B cell (primary cell): ENCODE data around the gene KCNQ1OT1. TPM values are rescaled to one million over a fixed set of nuclear protein-coding genes. Genes with fewer than 3 reads are reported as not detected.

Source experiments
- ATAC-seq: fragments of 200-7000 bp; cut with Tn5 transposase; one replicate; pipeline ENCODE4 v1.10.0; 2021; ENCODE audit warnings: low read depth, mild to moderate bottlenecking, moderate number of reproducible peaks, moderate library complexity
- CTCF ChIA-PET: fragments of 350-600 bp; sonication (Branson Sonifier 250); formaldehyde crosslinking; loops from one replicate; lab custom pipeline; 2021; ENCODE audit warnings: antibody characterized with exemption, inconsistent platforms; lab: Charles Lee
- POLR2A ChIA-PET: fragments of 350-600 bp; sonication (Branson Sonifier 250); formaldehyde crosslinking; loops from one replicate; lab custom pipeline; 2021; ENCODE audit warnings: antibody characterized with exemption; lab: Charles Lee
- DNase-seq: peaks from one replicate; pipeline ENCODE4 v3.0.0; 2013
- H2AFZ ChIP-seq: 2 replicates; pipeline ENCODE4 v1.6.1; 2012; ENCODE audit warnings: mild to moderate bottlenecking, low read depth, low read length; ENCODE audit not compliant: insufficient read depth, poor library complexity, severe bottlenecking
- H3K27ac ChIP-seq, 2 donors: 1 replicate in 1 of 2; 2 replicates in 1 of 2; pipeline ENCODE4 v1.5.1; 2012 to 2013; ENCODE audit warnings: low read length in 2 of 2, mild to moderate bottlenecking in 2 of 2, moderate library complexity in 1 of 2
- H3K27me3 ChIP-seq, 4 experiments: fragments of 200-600 bp in 1 of 4; sonication (generic) in 1 of 4; replicated peaks in 1 of 4; 1 replicate in 2 of 4; 2 replicates in 2 of 4; pipeline versions ENCODE4 v1.6.1 to v1.7.0; 2013 to 2016; ENCODE audit warnings: low read length in 3 of 4, mild to moderate bottlenecking in 2 of 4, mixed read lengths in 1 of 4, moderate library complexity in 1 of 4; ENCODE audit not compliant: insufficient read depth in 4 of 4, control insufficient read depth in 3 of 4; ENCODE audit errors: control extremely low read depth in 1 of 4
- H3K36me3 ChIP-seq, 2 experiments: replicated peaks in 1 of 2; 1 replicate in 1 of 2; 2 replicates in 1 of 2; pipeline versions ENCODE4 v1.6.1 to v1.7.1; 2013; ENCODE audit warnings: low read length in 1 of 2; ENCODE audit not compliant: insufficient read depth in 2 of 2, control insufficient read depth in 1 of 2; ENCODE audit errors: control extremely low read depth in 1 of 2, extremely low read depth in 1 of 2
- H3K4me1 ChIP-seq, 2 donors: fragments of 200-600 bp in 1 of 2; sonication (generic) in 1 of 2; 1 replicate in 1 of 2; 2 replicates in 1 of 2; pipeline versions ENCODE4 v1.5.1 to v1.6.1; 2013 to 2017; ENCODE audit warnings: low read length in 2 of 2; ENCODE audit not compliant: control insufficient read depth in 2 of 2, insufficient read depth in 2 of 2
- H3K4me2 ChIP-seq: replicated peaks from 2 replicates; pipeline ENCODE3; 2012; ENCODE audit warnings: mild to moderate bottlenecking, low read depth, low read length; ENCODE audit not compliant: poor library complexity, severe bottlenecking
- H3K4me3 ChIP-seq, 5 experiments: fragments of 200-600 bp in 1 of 5; sonication (generic) in 1 of 5; 1 replicate in 3 of 5; 2 replicates in 2 of 5; pipeline versions ENCODE4 v1.5.1 to v1.7.0; 2011 to 2016; ENCODE audit warnings: low read length in 4 of 5, mild to moderate bottlenecking in 4 of 5, low read depth in 2 of 5, control low read depth in 1 of 5, moderate library complexity in 1 of 5; ENCODE audit not compliant: insufficient read depth in 1 of 5; ENCODE audit errors: control extremely low read depth in 1 of 5, extremely low read depth in 1 of 5
- H3K79me2 ChIP-seq: fragments of 200-600 bp; sonication (generic); one replicate; pipeline ENCODE4 v1.6.0; 2016; ENCODE audit warnings: low read length; ENCODE audit not compliant: control insufficient read depth, insufficient read depth
- H3K9ac ChIP-seq: fragments of 200-600 bp; sonication (generic); 2 replicates; pipeline ENCODE4 v1.6.1; 2017; ENCODE audit warnings: mild to moderate bottlenecking, low read length, moderate library complexity
- H3K9me3 ChIP-seq, 3 donors: one replicate each; pipeline versions ENCODE4 v1.6.1 to v1.7.1; 2013; ENCODE audit warnings: low read length in 2 of 3; ENCODE audit not compliant: control insufficient read depth in 2 of 3, insufficient read depth in 1 of 3; ENCODE audit errors: control extremely low read depth in 1 of 3
- H4K20me1 ChIP-seq: 2 replicates; pipeline ENCODE4 v1.6.0; 2012; ENCODE audit warnings: mild to moderate bottlenecking, low read length; ENCODE audit not compliant: insufficient read depth, control insufficient read depth, poor library complexity, severe bottlenecking
- H3K27ac Mint-ChIP-seq: one replicate; pipeline ENCODE4 v1.8.0; 2021; ENCODE audit warnings: mixed read lengths
- H3K27me3 Mint-ChIP-seq: one replicate; pipeline ENCODE4 v1.8.0; 2021; ENCODE audit warnings: mixed read lengths
- H3K4me1 Mint-ChIP-seq: one replicate; pipeline ENCODE4 v1.8.0; 2021; ENCODE audit warnings: mixed read lengths
- H3K4me3 Mint-ChIP-seq: one replicate; pipeline ENCODE4 v1.8.0; 2021; ENCODE audit warnings: mixed read lengths
- H3K9me3 Mint-ChIP-seq: one replicate; pipeline ENCODE4 v1.8.0; 2022; ENCODE audit warnings: mixed read lengths; ENCODE audit not compliant: insufficient read depth
- CTCF ChIP-seq: fragments of 200-600 bp; IDR thresholded peaks from one replicate; pipeline ENCODE4 v1.8.0; 2022; ENCODE audit warnings: antibody characterized with exemption, mild to moderate bottlenecking
- EZH2 ChIP-seq: IDR thresholded peaks from 2 replicates; pipeline ENCODE4 v1.6.1; 2012; ENCODE audit warnings: borderline replicate concordance, low read depth, mild to moderate bottlenecking, moderate library complexity, low read length; ENCODE audit not compliant: insufficient read depth, poor library complexity, severe bottlenecking
- whole genome bisulfite sequencing: methylation state at CpG from one replicate; pipeline ENCODE4 v1.1.5; 2013; ENCODE audit warnings: missing lambda C conversion rate; ENCODE audit not compliant: insufficient coverage; 5-methylcytosine and 5-hydroxymethylcytosine counted together
- intact Hi-C: fragments of 100-400 bp; cut with micrococcal nuclease; formaldehyde crosslinking; loops from one replicate; pipeline ENCODE4 v1.10.0; 2022
- polyA plus RNA-seq: library from polyadenylated mRNA; depleted of rRNA; stranded (reverse); fragments of >200 nt; gene quantifications from 2 replicates; pipeline ENCODE4 v1.2.3, GENCODE V29; 2012
- total RNA-seq, 2 donors: library from RNA; stranded (reverse); fragments of 120-200 nt in 1 of 2; gene quantifications; 1 replicate in 1 of 2; 2 replicates in 1 of 2; pipeline versions ENCODE4 v1.2.3 to v1.2.4, GENCODE V29; 2013 to 2022

KCNQ1OT1 gene
- total and polyA plus RNA-seq, 2 donors (not counting 1 experiment from before 2014, with no cell fraction given) = 0.03 to 0.89 TPM

GRCh38 chr11:2722955-2723354 lies 23.2 kb upstream of the KCNQ1OT1 start:
- CTCF ChIA-PET = no interaction called here
- Histone ChIP-seq H2AFZ (no peak overlapping the region), H3K4me2 (no peak overlapping the region), H4K20me1 (peaks cover 5% of the 10 kb centered on the region), H3K9ac (no peak overlapping the region), H3K36me3 (no peaks in the 10 kb centered on the region), H3K9me3 (peaks cover 0 to 4% (median 0%) of the 10 kb centered on the region in 3 donors), H3K4me1 (no peaks in the 10 kb centered on the region), H3K27me3 (no peaks in the 10 kb centered on the region), H3K4me3 (no peak overlapping the region), H3K27ac (no peak overlapping the region), H3K79me2 (no peaks in the 10 kb centered on the region)
- DNase-seq (no peak), ATAC-seq (no peak)
- TF ChIP-seq CTCF (no peak), EZH2 (no peak)
- intact Hi-C loops = no loop called here
- 90% methylated on average over 11 of the region's 15 CpGs for WGBS
- no peaks in the 10 kb centered on the region for H3K27me3 Mint-ChIP-seq
- no peak overlapping the region for H3K4me3 Mint-ChIP-seq
- no peak overlapping the region for H3K27ac Mint-ChIP-seq
- H3K4me1 Mint-ChIP-seq = no peaks in the 10 kb centered on the region
- no peaks in the 10 kb centered on the region for H3K9me3 Mint-ChIP-seq
- POLR2A ChIA-PET = no interaction called here

- no peaks in the 10 kb centered on the region for H3K4me1 Mint-ChIP-seq
- ATAC-seq (no peak), DNase-seq (no peak)
- Histone ChIP-seq H2AFZ (no peak overlapping the region), H3K36me3 (no peaks in the 10 kb centered on the region), H3K4me3 (no peak overlapping the region), H3K4me1 (no peaks in the 10 kb centered on the region), H4K20me1 (peaks cover 5% of the 10 kb centered on the region), H3K9me3 (peaks cover 0 to under 1% (median 0%) of the 10 kb centered on the region in 3 donors), H3K79me2 (no peaks in the 10 kb centered on the region), H3K27me3 (no peaks in the 10 kb centered on the region), H3K4me2 (no peak overlapping the region), H3K27ac (no peak overlapping the region), H3K9ac (no peak overlapping the region)
- ChIA-PET POLR2A (no interaction called here), CTCF (no interaction called here)
- intact Hi-C loops = no loop called here
- H3K27me3 Mint-ChIP-seq = no peaks in the 10 kb centered on the region
- no peaks in the 10 kb centered on the region for H3K9me3 Mint-ChIP-seq
- no peak overlapping the region for H3K27ac Mint-ChIP-seq
- H3K4me3 Mint-ChIP-seq = no peak overlapping the region
- 91% methylated on average over 27 of the region's 27 CpGs for WGBS
- TF ChIP-seq EZH2 = no peak
- TF ChIP-seq CTCF = no peak
These were observed 21.6 kb upstream of the KCNQ1OT1 start for GRCh38 chr11:2721210-2721916.
